ENCODE data around the gene PHOSPHO2. TPM values are rescaled to one million over a fixed set of nuclear protein-coding genes. Genes with fewer than 3 reads are reported as not detected.

Gene PHOSPHO2
- total RNA-seq, 1 donor from 2014 or later = 2.4 TPM

DNA sequence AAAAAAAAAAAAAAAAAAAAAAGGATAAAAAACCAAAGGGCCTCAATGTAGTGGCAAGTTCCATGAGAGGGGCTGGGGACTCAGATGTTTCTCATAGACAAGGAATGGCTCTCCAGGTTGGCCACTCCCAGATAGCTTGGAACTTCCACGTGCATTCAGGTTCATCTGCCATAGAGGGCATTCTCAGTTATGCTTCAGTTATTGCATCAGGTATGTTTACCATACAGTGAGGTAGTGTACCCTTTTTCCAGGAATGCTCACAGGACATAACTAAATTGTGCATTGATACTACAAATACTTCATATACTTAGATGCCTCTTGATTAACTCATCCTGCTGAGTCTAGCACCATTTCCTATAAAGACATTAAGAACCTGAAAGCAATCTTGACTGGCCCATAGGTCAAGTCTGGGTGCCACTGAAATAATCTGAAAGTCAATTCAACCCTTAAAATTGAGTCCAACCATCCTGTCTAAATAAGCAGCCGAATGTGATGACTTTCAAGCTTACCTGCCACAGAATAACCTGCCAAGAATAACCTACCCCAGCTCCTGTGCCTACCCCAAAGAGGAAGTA lies 24.7 kb downstream of the PHOSPHO2 start:
- H3K4me3 ChIP-seq (ENCODE audit: low read depth, low read length) = no peak overlapping the region
- no peaks in the 10 kb centered on the region for H3K36me3 ChIP-seq (ENCODE audit: control insufficient read depth, insufficient read depth, low read length)
- H3K27me3 ChIP-seq (ENCODE audit: control insufficient read depth, insufficient read depth, low read length) = no peaks in the 10 kb centered on the region
- FAIRE-seq = no peak
- TF ChIP-seq, protein P1, sequence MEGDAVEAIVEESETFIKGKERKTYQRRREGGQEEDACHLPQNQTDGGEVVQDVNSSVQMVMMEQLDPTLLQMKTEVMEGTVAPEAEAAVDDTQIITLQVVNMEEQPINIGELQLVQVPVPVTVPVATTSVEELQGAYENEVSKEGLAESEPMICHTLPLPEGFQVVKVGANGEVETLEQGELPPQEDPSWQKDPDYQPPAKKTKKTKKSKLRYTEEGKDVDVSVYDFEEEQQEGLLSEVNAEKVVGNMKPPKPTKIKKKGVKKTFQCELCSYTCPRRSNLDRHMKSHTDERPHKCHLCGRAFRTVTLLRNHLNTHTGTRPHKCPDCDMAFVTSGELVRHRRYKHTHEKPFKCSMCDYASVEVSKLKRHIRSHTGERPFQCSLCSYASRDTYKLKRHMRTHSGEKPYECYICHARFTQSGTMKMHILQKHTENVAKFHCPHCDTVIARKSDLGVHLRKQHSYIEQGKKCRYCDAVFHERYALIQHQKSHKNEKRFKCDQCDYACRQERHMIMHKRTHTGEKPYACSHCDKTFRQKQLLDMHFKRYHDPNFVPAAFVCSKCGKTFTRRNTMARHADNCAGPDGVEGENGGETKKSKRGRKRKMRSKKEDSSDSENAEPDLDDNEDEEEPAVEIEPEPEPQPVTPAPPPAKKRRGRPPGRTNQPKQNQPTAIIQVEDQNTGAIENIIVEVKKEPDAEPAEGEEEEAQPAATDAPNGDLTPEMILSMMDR (IDR thresholded peaks at IDR 0.05; ENCODE audit: insufficient read depth, low read length, severe bottlenecking) = no peak
- DNase-seq (ENCODE audit: low read depth) = no peak

GRCh38 chr2:169721016-169721415 lies 26.7 kb downstream of the PHOSPHO2 start:
- H3K27me3 ChIP-seq (ENCODE audit: control insufficient read depth, insufficient read depth, low read length) = no peaks in the 10 kb centered on the region
- no peak overlapping the region for H3K4me3 ChIP-seq (ENCODE audit: low read depth, low read length)
- TF ChIP-seq, protein P1 (IDR thresholded peaks at IDR 0.05; ENCODE audit: insufficient read depth, low read length, severe bottlenecking) = no peak
- FAIRE-seq (no peak), DNase-seq (ENCODE audit: low read depth) (no peak)
- no peaks in the 10 kb centered on the region for H3K36me3 ChIP-seq (ENCODE audit: control insufficient read depth, insufficient read depth, low read length)

GRCh38 chr2:169727065-169727464 lies 32.8 kb downstream of the PHOSPHO2 start:
- Histone ChIP-seq H3K4me3 (ENCODE audit: low read depth, low read length) (no peak overlapping the region), H3K27me3 (ENCODE audit: control insufficient read depth, insufficient read depth, low read length) (no peaks in the 10 kb centered on the region), H3K36me3 (ENCODE audit: control insufficient read depth, insufficient read depth, low read length) (no peaks in the 10 kb centered on the region)
- DNase-seq (ENCODE audit: low read depth) (no peak), FAIRE-seq (no peak)
- TF ChIP-seq, protein P1 (IDR thresholded peaks at IDR 0.05; ENCODE audit: insufficient read depth, low read length, severe bottlenecking) = no peak

DNA sequence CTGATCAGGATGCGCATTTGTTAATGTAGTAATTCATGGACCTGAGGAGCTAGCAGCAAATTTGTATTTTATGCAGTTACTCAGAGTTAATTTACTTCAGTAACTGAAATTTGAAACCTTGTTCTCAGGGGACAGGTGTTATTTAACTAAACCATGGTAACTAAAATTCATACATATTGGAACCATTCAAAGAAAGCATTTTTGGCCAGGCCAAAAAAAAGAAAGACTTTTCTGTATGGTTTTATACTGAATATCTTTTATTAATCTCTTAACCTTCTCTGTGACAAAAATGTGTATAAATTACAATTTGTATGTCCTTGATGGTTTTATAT lies 35.0 kb downstream of the PHOSPHO2 start:
- no peak for FAIRE-seq
- H3K27me3 ChIP-seq (ENCODE audit: control insufficient read depth, insufficient read depth, low read length) = no peaks in the 10 kb centered on the region
- H3K4me3 ChIP-seq (ENCODE audit: low read depth, low read length) = no peak overlapping the region
- DNase-seq (ENCODE audit: low read depth) = no peak
- H3K36me3 ChIP-seq (ENCODE audit: control insufficient read depth, insufficient read depth, low read length) = no peaks in the 10 kb centered on the region
- TF ChIP-seq, protein P1 (IDR thresholded peaks at IDR 0.05; ENCODE audit: insufficient read depth, low read length, severe bottlenecking) = no peak

- TF ChIP-seq, protein P1 (IDR thresholded peaks at IDR 0.05; ENCODE audit: insufficient read depth, low read length, severe bottlenecking) = no peak
- no peak for DNase-seq (ENCODE audit: low read depth)
- H3K36me3 ChIP-seq (ENCODE audit: control insufficient read depth, insufficient read depth, low read length) = no peaks in the 10 kb centered on the region
- FAIRE-seq = no peak
- H3K27me3 ChIP-seq (ENCODE audit: control insufficient read depth, insufficient read depth, low read length) = no peaks in the 10 kb centered on the region
- no peak overlapping the region for H3K4me3 ChIP-seq (ENCODE audit: low read depth, low read length)
Observed at GRCh38 chr2:169732075-169732474, 37.8 kb downstream of the PHOSPHO2 start.
